SK-N-SH (cell line): ENCODE measurements around the gene ARAF. TPM values are rescaled to one million over a fixed set of nuclear protein-coding genes. Genes with fewer than 3 reads are reported as not detected.

Experiments
- CTCF ChIA-PET: fragments of 300-600, 350-600 bp; formaldehyde crosslinking; extraction: SDS; loops from one replicate; lab custom pipeline; 2021; lab: Yijun Ruan, JAX
- POLR2A ChIA-PET: fragments of 350-600 bp; sonication (Branson Sonifier 250); formaldehyde crosslinking; extraction: SDS; loops from one replicate; lab custom pipeline; 2020; ENCODE audit warnings: antibody characterized with exemption, inconsistent platforms; lab: Yijun Ruan, JAX
- DNase-seq: peaks from one replicate; pipeline ENCODE4 v3.0.0; 2012
- H2AFZ ChIP-seq: fragments of 200-600 bp; sonication (generic); 2 replicates; pipeline ENCODE4 v1.8.1; 2016; ENCODE audit warnings: antibody characterized with exemption, mild to moderate bottlenecking, low read depth
- H3F3A ChIP-seq: fragments of 200-600 bp; sonication (generic); replicated peaks from 2 replicates; pipeline ENCODE3; 2016; ENCODE audit warnings: antibody characterized with exemption, mild to moderate bottlenecking; ENCODE audit not compliant: insufficient read depth
- H3K27ac ChIP-seq, 2 experiments: fragments of 200-500 bp in 1 of 2; fragments of 200-600 bp in 1 of 2; sonication (Bioruptor generic) in 1 of 2; sonication (generic), shearing (Covaris generic) in 1 of 2; 2 replicates each; pipeline versions ENCODE4 v1.5.1 to v1.6.1; 2014 to 2016; ENCODE audit warnings: low read depth in 2 of 2, inconsistent platforms in 1 of 2, low read length in 1 of 2, mild to moderate bottlenecking in 1 of 2, mixed read lengths in 1 of 2
- H3K27me3 ChIP-seq: fragments of 200-600 bp; sonication (generic), shearing (Covaris generic); 2 replicates; pipeline ENCODE4 v1.6.1; 2016; ENCODE audit warnings: mixed run types; ENCODE audit not compliant: insufficient read depth
- H3K36me3 ChIP-seq, 2 experiments: fragments of 200-500 bp in 1 of 2; fragments of 200-600 bp in 1 of 2; sonication (Bioruptor generic) in 1 of 2; sonication (generic) in 1 of 2; replicated peaks in 1 of 2; 2 replicates each; pipeline versions ENCODE3 to v1.5.1; 2014 to 2016; ENCODE audit warnings: low read length in 1 of 2, mild to moderate bottlenecking in 1 of 2; ENCODE audit not compliant: insufficient read depth in 2 of 2, control insufficient read depth in 1 of 2
- H3K4me1 ChIP-seq, 2 experiments: fragments of 200-500 bp in 1 of 2; fragments of 200-600 bp in 1 of 2; sonication (Bioruptor generic) in 1 of 2; sonication (generic), shearing (Covaris generic) in 1 of 2; 2 replicates each; pipeline versions ENCODE4 v1.5.1 to v1.6.1; 2014 to 2016; ENCODE audit warnings: low read depth in 1 of 2, low read length in 1 of 2, mixed run types in 1 of 2; ENCODE audit not compliant: insufficient read depth in 2 of 2, control insufficient read depth in 1 of 2
- H3K4me2 ChIP-seq: fragments of 200-600 bp; sonication (generic), shearing (Covaris generic); 2 replicates; pipeline ENCODE4 v1.6.1; 2017; ENCODE audit warnings: mixed run types
- H3K4me3 ChIP-seq, 2 experiments: fragments of 200-500 bp in 1 of 2; fragments of 200-600 bp in 1 of 2; sonication (Bioruptor generic) in 1 of 2; sonication (generic), shearing (Covaris generic) in 1 of 2; 2 replicates each; pipeline versions ENCODE4 v1.5.1 to v1.8.1; 2014 to 2016; ENCODE audit warnings: low read depth in 2 of 2, inconsistent platforms in 1 of 2, low read length in 1 of 2, mild to moderate bottlenecking in 1 of 2, mixed read lengths in 1 of 2, moderate library complexity in 1 of 2
- H3K79me2 ChIP-seq: fragments of 200-600 bp; sonication (generic); 2 replicates; pipeline ENCODE4 v1.8.1; 2017; ENCODE audit warnings: mild to moderate bottlenecking; ENCODE audit not compliant: insufficient read depth
- H3K9ac ChIP-seq: fragments of 200-600 bp; sonication (generic); 2 replicates; pipeline ENCODE4 v1.6.1; 2017; ENCODE audit warnings: mixed run types
- H3K9me2 ChIP-seq: fragments of 200-600 bp; sonication (generic); 2 replicates; pipeline ENCODE4 v1.6.1; 2017; ENCODE audit warnings: mixed run types
- H3K9me3 ChIP-seq: fragments of 200-600 bp; sonication (generic); 2 replicates; pipeline ENCODE4 v1.6.1; 2017; ENCODE audit warnings: mixed run types, mild to moderate bottlenecking, moderate library complexity
- H4K20me1 ChIP-seq: fragments of 200-600 bp; sonication (generic); 2 replicates; pipeline ENCODE4 v1.6.1; 2017; ENCODE audit warnings: mild to moderate bottlenecking, mixed run types; ENCODE audit not compliant: insufficient read depth
- CHD2 ChIP-seq: fragments of 150-350 bp; IDR thresholded peaks from 2 replicates; pipeline ENCODE4 v1.6.1; 2018; ENCODE audit warnings: low read length; ENCODE audit not compliant: partially characterized antibody
- CTCF ChIP-seq: fragments of 200-600 bp; sonication (generic); IDR thresholded peaks from 2 replicates; pipeline ENCODE4 v1.6.1; 2017; ENCODE audit warnings: antibody characterized with exemption, mild to moderate bottlenecking, moderate library complexity
- ELF1 ChIP-seq: IDR thresholded peaks from 2 replicates; pipeline ENCODE4 v1.4.0; 2012
- FOXJ3 ChIP-seq: sonication (generic); formaldehyde crosslinking; IDR thresholded peaks from 2 replicates; pipeline ENCODE4 v1.5.1; 2020; ENCODE audit warnings: mild to moderate bottlenecking, missing genetic modification reagents
- FOXM1 ChIP-seq: IDR thresholded peaks from 2 replicates; pipeline ENCODE4 v1.4.0; 2012; ENCODE audit warnings: low read depth, mild to moderate bottlenecking
- GABPA ChIP-seq: IDR thresholded peaks from 2 replicates; pipeline ENCODE4 v1.4.0; 2012; ENCODE audit warnings: low read depth, mild to moderate bottlenecking
- IRF3 ChIP-seq: fragments of 150-350 bp; IDR thresholded peaks from 2 replicates; pipeline ENCODE4 v1.6.1; 2016; ENCODE audit warnings: mild to moderate bottlenecking, low read depth, low read length
- MXI1 ChIP-seq: IDR thresholded peaks from 2 replicates; pipeline ENCODE4 v1.6.1; 2012; ENCODE audit warnings: mild to moderate bottlenecking, low read depth, low read length, improper control_type of control experiment
- NFIC ChIP-seq: IDR thresholded peaks from 2 replicates; pipeline ENCODE4 v1.4.0; 2012; ENCODE audit warnings: borderline replicate concordance
- NRF1 ChIP-seq: IDR thresholded peaks from 2 replicates; pipeline ENCODE4 v1.6.1; 2012; ENCODE audit warnings: low read depth, mild to moderate bottlenecking, low read length
- POLR2AphosphoS5 ChIP-seq: IDR thresholded peaks from 2 replicates; pipeline ENCODE4 v1.6.1; 2012; ENCODE audit warnings: low read depth, low read length
- REST ChIP-seq: IDR thresholded peaks from 2 replicates; pipeline ENCODE4 v1.6.1; 2012; ENCODE audit warnings: mild to moderate bottlenecking, low read depth, low read length, moderate library complexity
- SIN3A ChIP-seq: IDR thresholded peaks from 2 replicates; pipeline ENCODE4 v1.6.1; 2012; ENCODE audit warnings: low read depth, mild to moderate bottlenecking, low read length, moderate library complexity, borderline replicate concordance
- TCF12 ChIP-seq: IDR thresholded peaks from 2 replicates; pipeline ENCODE4 v1.4.0; 2012
- USF1 ChIP-seq: IDR thresholded peaks from 2 replicates; pipeline ENCODE4 v1.4.0; 2012; ENCODE audit warnings: low read depth, borderline replicate concordance
- USF2 ChIP-seq: fragments of 150-350 bp; IDR thresholded peaks from 2 replicates; pipeline ENCODE4 v1.6.1; 2017; ENCODE audit warnings: antibody characterized with exemption, low read length, low read depth, borderline replicate concordance
- WGBS: methylation state at CpG from one replicate; pipeline ENCODE4 v1.1.6; 2017; ENCODE audit warnings: low lambda C conversion rate; 5-methylcytosine and 5-hydroxymethylcytosine counted together
- polyA plus RNA-seq, 3 experiments: library from polyadenylated mRNA; depleted of rRNA; stranded (reverse); fragments of >200 nt; gene quantifications; 2 replicates each; pipeline ENCODE4 v1.2.3, GENCODE V29; 2012

The ARAF gene
- polyA plus RNA-seq, 1 of the 3 experiments (the other 2 are of a cell fraction), result 48.6 TPM

- ChIA-PET POLR2A (no interaction called here), CTCF (interaction anchor here (1.3 kb wide), 1 partner anchor 48 kb away, joined by 4 read pairs; no protein-coding TSS in a partner anchor)
- H3K9me3 ChIP-seq, result no peaks in the 10 kb centered on the region
- H3K9ac ChIP-seq, result no peak overlapping the region
- H3K4me3 ChIP-seq, result no peak overlapping the region
- H3K27ac ChIP-seq, result no peak overlapping the region
- TF ChIP-seq CHD2, result no peak
- no peak for TF ChIP-seq NRF1
- TF ChIP-seq SIN3A, result no peak
- TF ChIP-seq IRF3, result no peak
- no peak for TF ChIP-seq USF2
- TF ChIP-seq MXI1, result no peak
- no peak for TF ChIP-seq USF1
- TF ChIP-seq ELF1, result no peak
- no peak for TF ChIP-seq GABPA
- no peak for TF ChIP-seq POLR2AphosphoS5
- no peak for TF ChIP-seq FOXJ3
- no peak for TF ChIP-seq CTCF
- TF ChIP-seq FOXM1, result no peak
- H3K4me1 ChIP-seq, result no peaks in the 10 kb centered on the region
- no peak for DNase-seq
- no peaks in the 10 kb centered on the region for H3K27me3 ChIP-seq
- H3K79me2 ChIP-seq, result no peaks in the 10 kb centered on the region
- H3K4me2 ChIP-seq, result no peak overlapping the region
- H3K36me3 ChIP-seq, result no peaks in the 10 kb centered on the region
- 34% methylated on average over 2 of the region's 2 CpGs for WGBS
- H3F3A ChIP-seq, result no peaks in the 10 kb centered on the region
- no peak overlapping the region for H2AFZ ChIP-seq
- no peaks in the 10 kb centered on the region for H4K20me1 ChIP-seq
- H3K9me2 ChIP-seq, result no peaks in the 10 kb centered on the region
These were observed 35.3 kb downstream of the ARAF start for GRCh38 chrX:47596256-47596655.

GRCh38 chrX:47597222-47597621 lies 36.2 kb downstream of the ARAF start:
- no peaks in the 10 kb centered on the region for H3K4me1 ChIP-seq
- TF ChIP-seq REST (no peak), USF2 (no peak), NFIC (no peak), CHD2 (no peak), TCF12 (no peak)
- TF ChIP-seq, all 33 proteins: peak for 0
- Histone ChIP-seq H3K9ac (no peak overlapping the region), H3K36me3 (no peaks in the 10 kb centered on the region), H3K9me3 (no peaks in the 10 kb centered on the region), H3F3A (no peaks in the 10 kb centered on the region), H2AFZ (no peak overlapping the region), H3K27ac (no peak overlapping the region), H3K9me2 (no peaks in the 10 kb centered on the region), H3K27me3 (no peaks in the 10 kb centered on the region), H3K79me2 (no peaks in the 10 kb centered on the region), H3K4me2 (no peak overlapping the region), H4K20me1 (no peaks in the 10 kb centered on the region), H3K4me3 (no peak overlapping the region)
- DNase-seq, result no peak
- ChIA-PET POLR2A (no interaction called here), CTCF (no interaction called here)
- 7% methylated on average over 3 of the region's 3 CpGs for WGBS
